Right lobe of liver (tissue), 6 donors: ENCODE measurements around the gene B3GALT2. TPM values are rescaled to one million over a fixed set of nuclear protein-coding genes. Genes with fewer than 3 reads are reported as not detected.
A peak's percentile ranks its signal among the peaks of the same experiment; 100 is the strongest.

Experiments used
- ATAC-seq, 4 donors: fragments of 200-7000 bp; cut with Tn5 transposase; one replicate each; pipeline ENCODE4 v1.9.1; 2020; ENCODE audit warnings: mild to moderate bottlenecking in 4 of 4, moderate library complexity in 4 of 4
- DNase-seq, 3 donors: peaks; one replicate each; pipeline ENCODE4 v3.0.0-alpha.2; 2020
- H3K27ac ChIP-seq, 3 donors: fragments of 200-600 bp; one replicate each; pipeline ENCODE4 v1.8.0; 2022
- H3K27me3 ChIP-seq, 2 donors: fragments of 200-600 bp; one replicate each; pipeline ENCODE4 v1.8.0; 2022
- H3K36me3 ChIP-seq, 4 donors: fragments of 200-600 bp; sonication (generic) in 1 of 4; one replicate each; pipeline versions ENCODE4 v1.5.1 to v1.8.0; 2017 to 2022; ENCODE audit warnings: control low read depth in 1 of 4
- H3K4me1 ChIP-seq, 4 donors: fragments of 200-600 bp; sonication (generic) in 1 of 4; one replicate each; pipeline versions ENCODE4 v1.5.1 to v1.8.0; 2017 to 2022; ENCODE audit warnings: control low read depth in 1 of 4
- H3K4me3 ChIP-seq, 3 donors: fragments of 200-600 bp; one replicate each; pipeline ENCODE4 v1.8.0; 2022
- H3K9me3 ChIP-seq, 4 donors: fragments of 200-600 bp; sonication (generic) in 1 of 4; one replicate each; pipeline versions ENCODE4 v1.5.1 to v1.8.0; 2017 to 2022; ENCODE audit warnings: control low read depth in 1 of 4
- CTCF ChIP-seq, 4 donors: fragments of 200-600 bp in 3 of 4; fragments of 450-650 bp in 1 of 4; IDR thresholded peaks; one replicate each; pipeline versions ENCODE4 v1.5.1 to v1.8.0; 2016 to 2022; ENCODE audit warnings: antibody characterized with exemption in 4 of 4, mild to moderate bottlenecking in 2 of 4
- POLR2A ChIP-seq: fragments of 450-650 bp; IDR thresholded peaks from one replicate; pipeline ENCODE4 v1.6.1; 2017; ENCODE audit warnings: antibody characterized with exemption, mild to moderate bottlenecking
- WGBS: methylation state at CpG from one replicate; pipeline ENCODE4 v1.1.6; 2018; ENCODE audit warnings: low coverage, low lambda C conversion rate; ENCODE audit not compliant: insufficient coverage; ENCODE audit errors: missing lambda C conversion rate; 5-methylcytosine and 5-hydroxymethylcytosine counted together
- intact Hi-C, 2 donors: fragments of 100-400 bp; cut with DNase I; formaldehyde crosslinking; loops; one replicate each; pipeline versions ENCODE4 v1.11.2 to v1.14.1; 2022
- total RNA-seq, 6 experiments: library from RNA; depleted of rRNA in 2 of 6; stranded (reverse); fragments of >200 nt in 2 of 6; fragmentation: NEBNext Ultra II Directional in 3 of 6; extraction: Animal tissue kit (Norgen Biotek cat#: 25700) in 3 of 6; gene quantifications; one replicate each; pipeline versions ENCODE4 v1.1.0 to v1.2.4, GENCODE V29; 2016 to 2023
- donor health status: DM: no; HTN: yes; CAD: no.
- donor health status: DM: no; HTN: no; CAD: no.
- donor health status: DM: no; HTN: no; CAD: no.
- donor health status: DM: no; HTN: yes; CAD: no.
- donor health status: DM: no; HTN: yes; CAD: no.

The B3GALT2 gene
- total RNA-seq, 6 experiments from 2014 or later: 0.09 to 0.50 (median 0.24) TPM

- no peaks in the 10 kb centered on the region for H3K9me3 ChIP-seq
- intact Hi-C loops: no loop called here
- no peak for DNase-seq
- no peak overlapping the region for H3K4me3 ChIP-seq
- no peak for ATAC-seq
- WGBS: 86% methylated on average over 2 of the region's 2 CpGs
- no peak overlapping the region for H3K27ac ChIP-seq
- H3K4me1 ChIP-seq: no peaks in the 10 kb centered on the region
- peaks cover 0 to 7% (median 0%) of the 10 kb centered on the region in 4 donors for H3K36me3 ChIP-seq
- TF ChIP-seq POLR2A: no peak
- no peaks in the 10 kb centered on the region for H3K27me3 ChIP-seq
These were observed 26.2 kb upstream of the B3GALT2 start for GRCh38 chr1:193212637-193213036.

- Histone ChIP-seq H3K27ac (no peak overlapping the region), H3K4me3 (no peak overlapping the region), H3K9me3 (no peaks in the 10 kb centered on the region), H3K36me3 (peaks cover 0 to 7% (median 0%) of the 10 kb centered on the region in 4 donors), H3K4me1 (no peaks in the 10 kb centered on the region), H3K27me3 (no peaks in the 10 kb centered on the region)
- WGBS: 80% methylated on average over 1 of the region's 1 CpG
- intact Hi-C loops: no loop called here
- DNase-seq (no peak), ATAC-seq (peak in 2 of 4 donors; percentile 31 to 39)
- TF ChIP-seq POLR2A (no peak), CTCF (IDR thresholded peaks at IDR 0.05) (no peak)
These were observed 25.1 kb upstream of the B3GALT2 start for GRCh38 chr1:193211539-193211938.

- Histone ChIP-seq H3K4me3 (no peak overlapping the region), H3K27me3 (no peaks in the 10 kb centered on the region), H3K9me3 (no peaks in the 10 kb centered on the region), H3K36me3 (peaks cover 0 to 7% (median 0%) of the 10 kb centered on the region in 4 donors), H3K4me1 (no peaks in the 10 kb centered on the region), H3K27ac (no peak overlapping the region)
- DNase-seq: no peak
- TF ChIP-seq POLR2A: no peak
- no peak for TF ChIP-seq CTCF (IDR thresholded peaks at IDR 0.05)
- 98% methylated on average over 7 of the region's 7 CpGs for WGBS
- no peak for ATAC-seq
- intact Hi-C loops: no loop called here
These were observed 24.6 kb upstream of the B3GALT2 start for GRCh38 chr1:193210996-193211395.

GRCh38 chr1:193201021-193201420, 14.6 kb upstream of the B3GALT2 start:
- TF ChIP-seq POLR2A: no peak
- no peak for TF ChIP-seq CTCF (IDR thresholded peaks at IDR 0.05)
- no peak overlapping the region for H3K4me3 ChIP-seq
- H3K27me3 ChIP-seq: no peaks in the 10 kb centered on the region
- peak overlapping the region in 1 of 3 donors; percentile 4 for H3K27ac ChIP-seq
- DNase-seq (no peak), ATAC-seq (peak; percentile 13 to 88 (median 64))
- H3K4me1 ChIP-seq: peaks cover 0 to 12% (median 3%) of the 10 kb centered on the region in 4 donors
- intact Hi-C loops: no loop called here
- H3K36me3 ChIP-seq: no peaks in the 10 kb centered on the region
- no peaks in the 10 kb centered on the region for H3K9me3 ChIP-seq
- WGBS: 80% methylated on average over 2 of the region's 2 CpGs

- Histone ChIP-seq H3K36me3 (no peaks in the 10 kb centered on the region), H3K4me1 (peaks cover 0 to 12% (median 3%) of the 10 kb centered on the region in 4 donors), H3K27me3 (no peaks in the 10 kb centered on the region), H3K27ac (no peak overlapping the region), H3K4me3 (no peak overlapping the region), H3K9me3 (no peaks in the 10 kb centered on the region)
- intact Hi-C loops: no loop called here
- 75% methylated on average over 4 of the region's 4 CpGs for WGBS
- TF ChIP-seq POLR2A: no peak
- TF ChIP-seq CTCF (IDR thresholded peaks at IDR 0.05): no peak
- peak in 3 of 4 donors; percentile 49 to 74 (median 59) for ATAC-seq
- no peak for DNase-seq
These were observed 13.5 kb upstream of the B3GALT2 start for GRCh38 chr1:193199940-193200339.
